CD4-positive, alpha-beta T cell (primary cell): Measurements from ENCODE around the gene TBX5. TPM values are rescaled to one million over a fixed set of nuclear protein-coding genes. Genes with fewer than 3 reads are reported as not detected.

ENCODE experiments used
- ATAC-seq: fragments of 200-7000 bp; cut with Tn5 transposase; one replicate; pipeline ENCODE4 v1.10.0; 2022; ENCODE audit warnings: mild to moderate bottlenecking; ENCODE audit not compliant: poor library complexity
- CTCF ChIA-PET: fragments of 350-600 bp; sonication (Branson Sonifier 250); formaldehyde crosslinking; loops from one replicate; lab custom pipeline; 2021; ENCODE audit warnings: antibody characterized with exemption, inconsistent platforms; lab: Charles Lee
- POLR2A ChIA-PET: fragments of 350-600 bp; sonication (Branson Sonifier 250); formaldehyde crosslinking; loops from one replicate; lab custom pipeline; 2021; ENCODE audit warnings: antibody characterized with exemption, inconsistent platforms; lab: Charles Lee
- DNase-seq, 14 experiments: peaks; one replicate each; pipeline ENCODE4 v3.0.0-alpha.2; 2013 to 2020; ENCODE audit warnings: mixed read lengths in 2 of 14
- H3K27ac ChIP-seq, 2 donors: one replicate each; pipeline versions ENCODE4 v1.5.1 to v1.7.0; 2013; ENCODE audit warnings: low read length in 2 of 2, low read depth in 1 of 2, mild to moderate bottlenecking in 1 of 2
- H3K27me3 ChIP-seq, 2 experiments: 1 replicate in 1 of 2; 2 replicates in 1 of 2; pipeline versions ENCODE4 v1.6.1 to v1.7.0; 2013; ENCODE audit warnings: low read length in 2 of 2, control low read depth in 1 of 2, mild to moderate bottlenecking in 1 of 2, moderate library complexity in 1 of 2; ENCODE audit not compliant: insufficient read depth in 2 of 2, control insufficient read depth in 1 of 2
- H3K36me3 ChIP-seq: one replicate; pipeline ENCODE4 v1.6.1; 2013; ENCODE audit warnings: low read length, control low read depth; ENCODE audit not compliant: insufficient read depth
- H3K4me1 ChIP-seq: one replicate; pipeline ENCODE4 v1.6.1; 2013; ENCODE audit warnings: low read length, control low read depth; ENCODE audit not compliant: insufficient read depth
- H3K4me3 ChIP-seq: one replicate; pipeline ENCODE4 v1.5.1; 2013; ENCODE audit warnings: mild to moderate bottlenecking, low read length, moderate library complexity
- H3K9me3 ChIP-seq, 2 experiments: 1 replicate in 1 of 2; 2 replicates in 1 of 2; pipeline versions ENCODE4 v1.6.1 to v1.7.0; 2013; ENCODE audit warnings: low read length in 2 of 2, mild to moderate bottlenecking in 2 of 2, control low read depth in 1 of 2, moderate library complexity in 1 of 2; ENCODE audit not compliant: control insufficient read depth in 1 of 2, insufficient read depth in 1 of 2
- H3K27ac Mint-ChIP-seq: one replicate; pipeline ENCODE4 v1.8.0; 2020; ENCODE audit warnings: mixed read lengths
- H3K27me3 Mint-ChIP-seq: one replicate; pipeline ENCODE4 v1.8.0; 2021; ENCODE audit warnings: mixed read lengths
- H3K36me3 Mint-ChIP-seq: one replicate; pipeline ENCODE4 v1.8.0; 2021; ENCODE audit warnings: low read depth, mixed read lengths
- H3K4me1 Mint-ChIP-seq: one replicate; pipeline ENCODE4 v1.8.0; 2021; ENCODE audit warnings: low read depth, mixed read lengths
- H3K4me3 Mint-ChIP-seq: one replicate; pipeline ENCODE4 v1.8.0; 2020; ENCODE audit warnings: mild to moderate bottlenecking, mixed read lengths
- H3K9me3 Mint-ChIP-seq: one replicate; pipeline ENCODE4 v1.8.0; 2020; ENCODE audit warnings: mixed read lengths
- intact Hi-C, 2 experiments: fragments of 100-400 bp; cut with DNase I in 1 of 2; cut with micrococcal nuclease in 1 of 2; formaldehyde crosslinking; loops; one replicate each; pipeline versions ENCODE4 v1.15.1 to v1.9.0; 2023 to 2025; cut with DNase I, micrococcal nuclease
- total RNA-seq, 174 experiments: library from RNA in 2 of 174; stranded (reverse) in 2 of 174; gene quantifications; one replicate each; pipeline ENCODE4 v1.2.3 and lab custom pipeline; 2021 to 2026
- TF ChIP-seq, protein P1 (sequence below): fragments of 200-600 bp; IDR thresholded peaks from one replicate; pipeline ENCODE4 v1.8.0; 2022; ENCODE audit warnings: antibody characterized with exemption, mild to moderate bottlenecking

The TBX5 gene
- total RNA-seq, 2 experiments from 2014 or later = not detected

GRCh38 chr12:114407842-114408411 lies 2.0 kb upstream of the TBX5 start:
- no peaks in the 10 kb centered on the region for H3K36me3 ChIP-seq
- no peak overlapping the region for H3K4me3 Mint-ChIP-seq
- peaks cover 0 to 50% of the 10 kb centered on the region in 2 experiments for H3K9me3 ChIP-seq
- H3K27ac Mint-ChIP-seq = no peak overlapping the region
- H3K27me3 ChIP-seq = peaks cover 93 to 98% of the 10 kb centered on the region in 2 experiments
- ChIA-PET CTCF (no interaction called here), POLR2A (interaction anchor here (0.6 kb wide), 1 partner anchor 18 kb away, joined by 3 read pairs; no protein-coding TSS in a partner anchor)
- ATAC-seq (no peak), DNase-seq (no peak)
- H3K27ac ChIP-seq = no peak overlapping the region
- H3K27me3 Mint-ChIP-seq = peaks cover 94% of the 10 kb centered on the region
- H3K4me1 Mint-ChIP-seq = peaks cover 4% of the 10 kb centered on the region
- no peaks in the 10 kb centered on the region for H3K36me3 Mint-ChIP-seq
- intact Hi-C loops = no loop called here
- H3K4me3 ChIP-seq = no peak overlapping the region
- TF ChIP-seq, protein P1, sequence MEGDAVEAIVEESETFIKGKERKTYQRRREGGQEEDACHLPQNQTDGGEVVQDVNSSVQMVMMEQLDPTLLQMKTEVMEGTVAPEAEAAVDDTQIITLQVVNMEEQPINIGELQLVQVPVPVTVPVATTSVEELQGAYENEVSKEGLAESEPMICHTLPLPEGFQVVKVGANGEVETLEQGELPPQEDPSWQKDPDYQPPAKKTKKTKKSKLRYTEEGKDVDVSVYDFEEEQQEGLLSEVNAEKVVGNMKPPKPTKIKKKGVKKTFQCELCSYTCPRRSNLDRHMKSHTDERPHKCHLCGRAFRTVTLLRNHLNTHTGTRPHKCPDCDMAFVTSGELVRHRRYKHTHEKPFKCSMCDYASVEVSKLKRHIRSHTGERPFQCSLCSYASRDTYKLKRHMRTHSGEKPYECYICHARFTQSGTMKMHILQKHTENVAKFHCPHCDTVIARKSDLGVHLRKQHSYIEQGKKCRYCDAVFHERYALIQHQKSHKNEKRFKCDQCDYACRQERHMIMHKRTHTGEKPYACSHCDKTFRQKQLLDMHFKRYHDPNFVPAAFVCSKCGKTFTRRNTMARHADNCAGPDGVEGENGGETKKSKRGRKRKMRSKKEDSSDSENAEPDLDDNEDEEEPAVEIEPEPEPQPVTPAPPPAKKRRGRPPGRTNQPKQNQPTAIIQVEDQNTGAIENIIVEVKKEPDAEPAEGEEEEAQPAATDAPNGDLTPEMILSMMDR = no peak
- no peaks in the 10 kb centered on the region for H3K9me3 Mint-ChIP-seq
- peaks cover 9% of the 10 kb centered on the region for H3K4me1 ChIP-seq

- Mint-ChIP-seq H3K27me3 (peaks cover 93% of the 10 kb centered on the region), H3K4me3 (no peak overlapping the region), H3K27ac (no peak overlapping the region), H3K36me3 (no peaks in the 10 kb centered on the region), H3K4me1 (peaks cover 4% of the 10 kb centered on the region), H3K9me3 (no peaks in the 10 kb centered on the region)
- ChIA-PET CTCF (no interaction called here), POLR2A (no interaction called here)
- no peaks in the 10 kb centered on the region for H3K36me3 ChIP-seq
- TF ChIP-seq, protein P1 = no peak
- H3K4me3 ChIP-seq = no peak overlapping the region
- H3K27me3 ChIP-seq = peaks cover 88 to 97% of the 10 kb centered on the region in 2 experiments
- no peak overlapping the region for H3K27ac ChIP-seq
- no peak for DNase-seq
- ATAC-seq = no peak
- peaks cover 9% of the 10 kb centered on the region for H3K4me1 ChIP-seq
- intact Hi-C loops = no loop called here
- H3K9me3 ChIP-seq = peaks cover 0 to 49% of the 10 kb centered on the region in 2 experiments
These were observed 1.3 kb upstream of the TBX5 start for GRCh38 chr12:114406984-114407841.

GRCh38 chr12:114406316-114406983 lies 506 bp upstream of the TBX5 start:
- no peak overlapping the region for H3K27ac Mint-ChIP-seq
- intact Hi-C loops = no loop called here

More at GRCh38 chr12:114406316-114406983, 506 bp upstream of the TBX5 start:
- TF ChIP-seq, protein P1 = no peak
- ATAC-seq (no peak), DNase-seq (no peak)
- Histone ChIP-seq H3K4me3 (no peak overlapping the region), H3K27me3 (peaks cover 88 to 97% of the 10 kb centered on the region in 2 experiments), H3K36me3 (no peaks in the 10 kb centered on the region), H3K27ac (no peak overlapping the region), H3K9me3 (peaks cover 0 to 49% of the 10 kb centered on the region in 2 experiments), H3K4me1 (peaks cover 9% of the 10 kb centered on the region)
- H3K9me3 Mint-ChIP-seq = no peaks in the 10 kb centered on the region
- H3K4me3 Mint-ChIP-seq = no peak overlapping the region
- H3K4me1 Mint-ChIP-seq = peaks cover 4% of the 10 kb centered on the region
- POLR2A ChIA-PET = no interaction called here
- no peaks in the 10 kb centered on the region for H3K36me3 Mint-ChIP-seq
- CTCF ChIA-PET = no interaction called here
- H3K27me3 Mint-ChIP-seq = peaks cover 93% of the 10 kb centered on the region
